ENCODE data around the gene RPL7A. TPM values are rescaled to one million over a fixed set of nuclear protein-coding genes. Genes with fewer than 3 reads are reported as not detected.

Gene RPL7A
- total and polyA plus RNA-seq, 3 donors from 2014 or later: 856 to 1,924 (median 1,453) TPM

- no peaks in the 10 kb centered on the region for H3K36me3 ChIP-seq (ENCODE audit: low read depth, missing control alignments)
- H3K9me3 ChIP-seq: no peaks in the 10 kb centered on the region
- whole genome bisulfite sequencing, 2 donors: 93 to 96% methylated on average over 3 of the region's 3 CpGs
- H3K27me3 ChIP-seq: no peaks in the 10 kb centered on the region
- H3K4me3 ChIP-seq: no peak overlapping the region
- DNase-seq: no peak
- no peak for TF ChIP-seq CTCF (IDR thresholded peaks at IDR 0.05)
- no peak for TF ChIP-seq POLR2A (IDR thresholded peaks at IDR 0.05)
- intact Hi-C loops (cut with DNase I; ENCODE audit: low total_unique reads): no loop called here
- H3K4me1 ChIP-seq: no peaks in the 10 kb centered on the region
- H3K27ac ChIP-seq: no peak overlapping the region
Observed at GRCh38 chr9:133393399-133393798, 45.4 kb downstream of the RPL7A start.

- WGBS, 2 donors: 19 to 37% methylated on average over 3 to 8 of the region's 8 CpGs
- TF ChIP-seq CTCF (IDR thresholded peaks at IDR 0.05): no peak
- no peak for TF ChIP-seq POLR2A (IDR thresholded peaks at IDR 0.05)
- Histone ChIP-seq H3K36me3 (ENCODE audit: low read depth, missing control alignments) (no peaks in the 10 kb centered on the region), H3K27me3 (no peaks in the 10 kb centered on the region), H3K4me1 (no peaks in the 10 kb centered on the region), H3K27ac (no peak overlapping the region), H3K4me3 (no peak overlapping the region), H3K9me3 (no peaks in the 10 kb centered on the region)
- intact Hi-C loops (cut with DNase I; ENCODE audit: low total_unique reads): no loop called here
- DNase-seq: no peak
Observed at GRCh38 chr9:133394687-133395271, 46.8 kb downstream of the RPL7A start.

GRCh38 chr9:133396952-133397351 is 48.9 kb downstream of the RPL7A start:
- TF ChIP-seq POLR2A (IDR thresholded peaks at IDR 0.05) (no peak), CTCF (IDR thresholded peaks at IDR 0.05) (no peak)
- DNase-seq: peak; percentile 28
- H3K27ac ChIP-seq: no peak overlapping the region
- 62 to 67% methylated on average over 3 to 14 of the region's 14 CpGs for WGBS, 2 donors
- H3K9me3 ChIP-seq: no peaks in the 10 kb centered on the region
- no peaks in the 10 kb centered on the region for H3K36me3 ChIP-seq (ENCODE audit: low read depth, missing control alignments)
- no peak overlapping the region for H3K4me3 ChIP-seq
- intact Hi-C loops (cut with DNase I; ENCODE audit: low total_unique reads): no loop called here
- no peaks in the 10 kb centered on the region for H3K4me1 ChIP-seq
- no peaks in the 10 kb centered on the region for H3K27me3 ChIP-seq

- DNase-seq: no peak
- H3K9me3 ChIP-seq: no peaks in the 10 kb centered on the region
- no peak overlapping the region for H3K4me3 ChIP-seq
- H3K27ac ChIP-seq: no peak overlapping the region
- 83 to 84% methylated on average over 6 of the region's 6 CpGs for WGBS, 2 donors
- no peaks in the 10 kb centered on the region for H3K27me3 ChIP-seq
- no peaks in the 10 kb centered on the region for H3K4me1 ChIP-seq
- TF ChIP-seq CTCF (IDR thresholded peaks at IDR 0.05) (no peak), POLR2A (IDR thresholded peaks at IDR 0.05) (no peak)
- intact Hi-C loops (cut with DNase I; ENCODE audit: low total_unique reads): no loop called here
- H3K36me3 ChIP-seq (ENCODE audit: low read depth, missing control alignments): no peaks in the 10 kb centered on the region
Observed at GRCh38 chr9:133397370-133397769, 49.4 kb downstream of the RPL7A start.

- H3K27ac ChIP-seq: no peak overlapping the region
- H3K4me1 ChIP-seq: no peaks in the 10 kb centered on the region
- intact Hi-C loops (cut with DNase I; ENCODE audit: low total_unique reads): no loop called here
- no peaks in the 10 kb centered on the region for H3K36me3 ChIP-seq (ENCODE audit: low read depth, missing control alignments)
- DNase-seq: no peak
- TF ChIP-seq CTCF (IDR thresholded peaks at IDR 0.05) (no peak), POLR2A (IDR thresholded peaks at IDR 0.05) (no peak)
- no peak overlapping the region for H3K4me3 ChIP-seq
- H3K9me3 ChIP-seq: no peaks in the 10 kb centered on the region
- no peaks in the 10 kb centered on the region for H3K27me3 ChIP-seq
- WGBS, 2 donors: 68 to 69% methylated on average over 8 to 9 of the region's 9 CpGs
Observed at GRCh38 chr9:133397895-133398294, 49.9 kb downstream of the RPL7A start.
